PC-9 (cell line): ENCODE measurements around the gene HBS1L. TPM values are rescaled to one million over a fixed set of nuclear protein-coding genes. Genes with fewer than 3 reads are reported as not detected.

Experiments
- BruUV-seq: library from RNA; stranded (reverse); fragments of 400-500 nt; replicated peaks from 2 replicates; lab custom pipeline; 2021; lab: Mats Ljungman, UMichigan
- CTCF ChIA-PET: fragments of 300-600 bp; sonication (Branson Sonifier 250); formaldehyde crosslinking; loops from one replicate; lab custom pipeline; 2022; ENCODE audit warnings: antibody characterized with exemption; lab: Charles Lee
- POLR2A ChIA-PET: fragments of 300-600 bp; sonication (Branson Sonifier 250); formaldehyde crosslinking; loops from one replicate; lab custom pipeline; 2022; ENCODE audit warnings: antibody characterized with exemption; ENCODE audit not compliant: unreplicated experiment; lab: Charles Lee
- DNase-seq, 2 experiments: peaks; one replicate each; pipeline versions ENCODE4 v3.0.0 to v3.0.0-alpha.2; 2015 to 2022; ENCODE audit warnings: mixed read lengths in 1 of 2
- H2AFZ ChIP-seq: fragments of 200-600 bp; sonication (generic); 2 replicates; pipeline ENCODE4 v1.8.1; 2017; ENCODE audit warnings: antibody characterized with exemption
- H3F3A ChIP-seq: fragments of 200-600 bp; sonication (generic); 2 replicates; pipeline ENCODE4 v1.8.1; 2017; ENCODE audit warnings: antibody characterized with exemption, mild to moderate bottlenecking, low read depth; ENCODE audit not compliant: insufficient read depth
- H3K27ac ChIP-seq: fragments of 200-600 bp; sonication (generic); 2 replicates; pipeline ENCODE4 v1.6.1; 2016; ENCODE audit warnings: mixed run types
- H3K27me3 ChIP-seq: fragments of 200-600 bp; sonication (generic); 2 replicates; pipeline ENCODE4 v1.6.1; 2016; ENCODE audit warnings: low read depth, mixed run types; ENCODE audit not compliant: insufficient read depth
- H3K36me3 ChIP-seq: fragments of 200-600 bp; sonication (generic); 2 replicates; pipeline ENCODE4 v1.6.1; 2016; ENCODE audit warnings: low read depth, mixed run types
- H3K4me1 ChIP-seq: fragments of 200-600 bp; sonication (generic); replicated peaks from 2 replicates; pipeline ENCODE4 v1.6.1; 2016; ENCODE audit warnings: mixed run types; ENCODE audit not compliant: insufficient read depth
- H3K4me2 ChIP-seq: fragments of 200-600 bp; sonication (generic); 2 replicates; pipeline ENCODE4 v1.6.1; 2017; ENCODE audit warnings: mixed run types
- H3K4me3 ChIP-seq: fragments of 200-600 bp; sonication (generic); 2 replicates; pipeline ENCODE4 v1.6.1; 2016; ENCODE audit warnings: mixed run types
- H3K79me2 ChIP-seq: fragments of 200-600 bp; sonication (generic); 2 replicates; pipeline ENCODE4 v1.6.1; 2017; ENCODE audit warnings: low read depth, mixed run types
- H3K9me2 ChIP-seq: fragments of 200-600 bp; sonication (generic); 2 replicates; pipeline ENCODE4 v1.8.1; 2017; ENCODE audit warnings: mild to moderate bottlenecking; ENCODE audit not compliant: insufficient read depth
- H3K9me3 ChIP-seq: fragments of 200-600 bp; sonication (generic); 2 replicates; pipeline ENCODE4 v1.8.1; 2016; ENCODE audit warnings: low read depth; ENCODE audit not compliant: insufficient read depth
- H4K20me1 ChIP-seq: fragments of 200-600 bp; sonication (generic); 2 replicates; pipeline ENCODE4 v1.8.1; 2017; ENCODE audit not compliant: insufficient read depth
- EZH2 ChIP-seq: fragments of 200-600 bp; sonication (generic); IDR thresholded peaks from 2 replicates; pipeline ENCODE4 v1.8.0; 2017; ENCODE audit warnings: antibody characterized with exemption, low read depth
- intact Hi-C: fragments of 100-400 bp; cut with micrococcal nuclease; formaldehyde crosslinking; loops from one replicate; pipeline ENCODE4 v1.10.0; 2022; ENCODE audit not compliant: unreplicated experiment
- total RNA-seq: library from RNA; stranded (reverse); gene quantifications from 2 replicates; pipeline ENCODE4 v1.2.3, GENCODE V29; 2021
- TF ChIP-seq, protein P1 (sequence below): fragments of 200-600 bp; sonication (generic); conservative IDR thresholded peaks from 2 replicates; pipeline ENCODE4 v1.6.1; 2017; ENCODE audit warnings: mixed run types, antibody characterized with exemption, mild to moderate bottlenecking, moderate library complexity

HBS1L gene
- total RNA-seq, 1 experiment from 2014 or later, result 84.4 TPM

DNA sequence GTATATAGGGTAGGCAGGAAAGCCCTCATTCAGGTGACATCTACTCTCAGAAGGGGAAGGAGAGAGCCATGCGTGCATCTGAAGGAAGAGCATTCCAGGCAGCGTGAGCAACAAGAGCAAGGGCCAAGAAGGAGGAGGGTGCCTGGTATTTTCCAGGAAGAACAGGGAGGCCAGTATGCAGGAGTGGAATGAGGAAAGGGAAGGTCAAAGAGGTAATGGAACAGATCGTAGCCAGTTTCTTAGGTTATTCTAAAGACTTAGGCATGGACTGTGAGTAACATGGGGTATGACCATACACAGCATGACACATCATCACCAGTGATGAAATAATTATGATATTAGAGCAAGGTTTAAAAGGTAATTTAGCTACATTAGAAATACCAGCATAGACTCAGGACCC is 128.8 kb downstream of the HBS1L start:
- no peaks in the 10 kb centered on the region for H3K4me1 ChIP-seq
- no peaks in the 10 kb centered on the region for H3F3A ChIP-seq
- BruUV-seq, result no TSS peak
- H4K20me1 ChIP-seq, result no peaks in the 10 kb centered on the region
- CTCF ChIA-PET, result no interaction called here
- H3K4me2 ChIP-seq, result no peak overlapping the region
- no peaks in the 10 kb centered on the region for H3K36me3 ChIP-seq
- DNase-seq, result peak; percentile 15 to 50
- H3K9me3 ChIP-seq, result no peaks in the 10 kb centered on the region
- no peaks in the 10 kb centered on the region for H3K9me2 ChIP-seq
- H3K79me2 ChIP-seq, result no peaks in the 10 kb centered on the region
- H2AFZ ChIP-seq, result no peak overlapping the region
- TF ChIP-seq EZH2, result no peak
- TF ChIP-seq, protein P1, sequence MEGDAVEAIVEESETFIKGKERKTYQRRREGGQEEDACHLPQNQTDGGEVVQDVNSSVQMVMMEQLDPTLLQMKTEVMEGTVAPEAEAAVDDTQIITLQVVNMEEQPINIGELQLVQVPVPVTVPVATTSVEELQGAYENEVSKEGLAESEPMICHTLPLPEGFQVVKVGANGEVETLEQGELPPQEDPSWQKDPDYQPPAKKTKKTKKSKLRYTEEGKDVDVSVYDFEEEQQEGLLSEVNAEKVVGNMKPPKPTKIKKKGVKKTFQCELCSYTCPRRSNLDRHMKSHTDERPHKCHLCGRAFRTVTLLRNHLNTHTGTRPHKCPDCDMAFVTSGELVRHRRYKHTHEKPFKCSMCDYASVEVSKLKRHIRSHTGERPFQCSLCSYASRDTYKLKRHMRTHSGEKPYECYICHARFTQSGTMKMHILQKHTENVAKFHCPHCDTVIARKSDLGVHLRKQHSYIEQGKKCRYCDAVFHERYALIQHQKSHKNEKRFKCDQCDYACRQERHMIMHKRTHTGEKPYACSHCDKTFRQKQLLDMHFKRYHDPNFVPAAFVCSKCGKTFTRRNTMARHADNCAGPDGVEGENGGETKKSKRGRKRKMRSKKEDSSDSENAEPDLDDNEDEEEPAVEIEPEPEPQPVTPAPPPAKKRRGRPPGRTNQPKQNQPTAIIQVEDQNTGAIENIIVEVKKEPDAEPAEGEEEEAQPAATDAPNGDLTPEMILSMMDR, result no peak
- no peak overlapping the region for H3K27ac ChIP-seq
- intact Hi-C loops, result loop anchor here (1.0 kb wide), 1 partner anchor 16 kb away; no protein-coding TSS in a partner anchor
- no peak overlapping the region for H3K4me3 ChIP-seq
- H3K27me3 ChIP-seq, result no peaks in the 10 kb centered on the region
- POLR2A ChIA-PET, result no interaction called here

DNA sequence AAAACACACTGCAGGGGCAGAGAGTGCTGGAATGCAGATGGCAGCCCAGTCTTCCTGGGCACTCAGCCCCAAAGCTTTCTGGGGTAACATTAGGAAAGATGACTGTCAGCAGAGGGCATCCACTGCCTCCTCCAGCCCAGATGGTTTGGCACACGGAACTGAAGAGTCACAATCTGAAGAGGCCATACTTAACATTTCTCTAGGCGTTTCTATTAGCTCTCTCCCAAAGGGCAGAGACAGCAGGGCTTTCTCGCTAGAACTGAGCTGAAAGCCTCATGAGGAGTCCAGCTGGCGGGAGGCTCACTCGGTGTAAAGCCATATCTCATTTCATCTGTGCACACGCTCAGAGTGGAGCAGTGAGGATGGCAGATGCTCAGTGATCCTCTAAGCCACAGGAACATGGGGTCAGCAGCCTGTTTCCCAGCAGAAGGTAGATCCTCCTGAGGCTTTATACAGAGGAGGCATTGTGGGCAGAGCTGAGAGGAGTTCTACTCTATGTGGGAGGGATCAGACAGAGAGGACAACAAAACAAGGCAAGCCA is 132.8 kb downstream of the HBS1L start:
- H2AFZ ChIP-seq, result no peak overlapping the region
- no peaks in the 10 kb centered on the region for H4K20me1 ChIP-seq
- no peak overlapping the region for H3K4me3 ChIP-seq
- H3K79me2 ChIP-seq, result no peaks in the 10 kb centered on the region
- H3K9me2 ChIP-seq, result no peaks in the 10 kb centered on the region
- H3K4me2 ChIP-seq, result no peak overlapping the region
- no peaks in the 10 kb centered on the region for H3F3A ChIP-seq
- ChIA-PET POLR2A (no interaction called here), CTCF (no interaction called here)
- 0 out of 2 replicates have a peak, but pooled peaks cover 5% of the 10 kb centered on the region for H3K4me1 ChIP-seq
- no peaks in the 10 kb centered on the region for H3K27me3 ChIP-seq
- no peak overlapping the region for H3K27ac ChIP-seq
- no peaks in the 10 kb centered on the region for H3K9me3 ChIP-seq
- intact Hi-C loops, result no loop called here
- no peak for TF ChIP-seq EZH2
- TF ChIP-seq, protein P1, result no peak
- no TSS peak for BruUV-seq
- H3K36me3 ChIP-seq, result no peaks in the 10 kb centered on the region
- no peak for DNase-seq

DNA sequence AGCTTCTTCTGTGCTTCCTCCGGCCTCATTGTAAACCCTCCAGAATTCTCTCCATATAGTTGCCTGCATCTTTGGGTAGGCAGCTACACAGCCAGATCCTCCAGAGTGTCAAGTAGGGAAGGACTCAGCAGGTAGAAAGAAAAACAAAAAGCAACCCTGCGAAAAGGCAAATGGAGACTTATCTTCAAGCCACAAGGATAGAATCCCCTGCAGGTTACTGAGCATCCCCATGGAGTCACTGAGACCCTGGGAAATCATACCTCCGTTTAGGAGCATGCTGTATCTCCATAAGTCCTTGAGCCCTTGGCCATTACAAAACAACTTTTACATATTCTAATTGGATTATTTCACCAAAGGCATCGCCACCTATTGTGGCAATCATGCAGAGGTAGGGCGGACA is 133.3 kb downstream of the HBS1L start:
- intact Hi-C loops, result no loop called here
- no peaks in the 10 kb centered on the region for H4K20me1 ChIP-seq

More for the DNA sequence above, 133.3 kb downstream of the HBS1L start:
- Histone ChIP-seq H3K27ac (no peak overlapping the region), H3K36me3 (no peaks in the 10 kb centered on the region), H3K9me3 (no peaks in the 10 kb centered on the region), H3K4me1 (0 out of 2 replicates have a peak, but pooled peaks cover 5% of the 10 kb centered on the region), H3K9me2 (no peaks in the 10 kb centered on the region), H3K27me3 (no peaks in the 10 kb centered on the region), H3F3A (no peaks in the 10 kb centered on the region), H3K4me3 (no peak overlapping the region), H2AFZ (no peak overlapping the region), H3K79me2 (no peaks in the 10 kb centered on the region), H3K4me2 (no peak overlapping the region)
- DNase-seq, result no peak
- CTCF ChIA-PET, result no interaction called here
- TF ChIP-seq EZH2, result no peak
- TF ChIP-seq, protein P1, result no peak
- BruUV-seq, result no TSS peak
- POLR2A ChIA-PET, result no interaction called here
